Measurements from ENCODE around the gene COPS7A. TPM values are rescaled to one million over a fixed set of nuclear protein-coding genes. Genes with fewer than 3 reads are reported as not detected.

Gene COPS7A
- total and polyA plus RNA-seq, 9 of the 15 experiments (the other 6 are each of a cell fraction or from before 2014, with no cell fraction given): 12.7 to 36.0 (median 24.3) TPM

DNA sequence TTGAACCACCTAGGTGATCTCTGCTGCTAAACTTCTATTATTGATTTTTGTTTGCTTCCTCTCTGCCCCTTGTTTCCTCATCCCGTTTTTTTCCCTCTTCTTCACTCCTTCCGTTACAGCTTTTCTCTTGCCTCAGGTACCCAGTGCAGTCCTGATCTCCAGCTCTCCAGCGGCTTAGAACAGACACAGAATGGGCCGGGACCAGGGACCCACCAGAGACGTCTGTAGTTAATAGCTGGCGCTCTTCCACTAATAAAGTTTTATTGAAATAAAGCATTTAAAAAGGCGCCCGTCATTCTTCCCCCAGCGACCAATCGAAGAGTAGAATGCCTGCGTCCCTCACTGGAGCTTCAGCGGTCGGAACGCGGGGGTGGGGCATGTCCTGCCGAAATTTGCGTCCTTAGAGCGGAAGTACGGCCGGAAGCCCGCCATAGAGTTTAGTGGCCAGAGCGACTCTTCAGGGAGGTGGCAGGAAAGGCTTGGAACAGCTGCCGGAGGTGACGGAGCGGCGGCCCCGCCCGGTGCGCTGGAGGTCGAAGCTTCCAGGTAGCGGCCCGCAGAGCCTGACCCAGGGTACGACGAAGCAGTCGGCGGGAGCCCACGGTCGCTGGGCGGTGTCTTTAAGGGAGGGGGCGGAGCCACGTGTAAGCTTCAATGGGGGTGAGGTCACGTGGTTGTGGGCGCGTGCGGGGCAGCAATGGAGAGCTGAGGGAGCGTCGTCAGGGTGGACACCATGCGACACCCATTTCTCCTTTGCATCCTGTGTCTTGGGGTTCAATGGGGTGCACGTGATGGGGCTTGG is at the start of gene COPS7A (continued):
- TF ChIP-seq EP400 (IDR thresholded peaks at IDR 0.05) (peak; percentile 96), PBX2 (CRISPR knock-in tag; IDR thresholded peaks at IDR 0.05; ENCODE audit: low read depth) (no peak), PBX2 (tag; conservative IDR thresholded peaks at IDR 0.05; ENCODE audit: low read depth) (peak; percentile 94), SNAPC5 (CRISPR knock-in tag; IDR thresholded peaks at IDR 0.05) (no peak), HOXB6 (CRISPR knock-in tag; IDR thresholded peaks at IDR 0.05; ENCODE audit: borderline replicate concordance) (no peak), RFX1 (IDR thresholded peaks at IDR 0.05) (no peak), SIN3A (IDR thresholded peaks at IDR 0.05; ENCODE audit: borderline replicate concordance in 2 of 2, control insufficient read depth in 1 of 2, low read depth in 2 of 2, low read length in 2 of 2) (peak; percentile 43 to 79; a peak in 1 of 4 replicates), RBM15 (IDR thresholded peaks at IDR 0.05; ENCODE audit: insufficient read depth, low read length) (no peak), TBP (optimal IDR thresholded peaks at IDR 0.05; ENCODE audit: low read depth, low read length) (peak; percentile 73), HMGN3 (IDR thresholded peaks at IDR 0.05; ENCODE audit: borderline replicate concordance, extremely low read depth, insufficient read length, low read depth, low read length) (peak; percentile 82), NKRF (IDR thresholded peaks at IDR 0.05; ENCODE audit: borderline replicate concordance) (peak; percentile 74; the same call in 1 of the 2 replicates), ELK3 (CRISPR knock-in tag; IDR thresholded peaks at IDR 0.05) (no peak), KDM4B (IDR thresholded peaks at IDR 0.05; ENCODE audit: borderline replicate concordance in 2 of 2, low read depth in 1 of 2) (0 out of 4 replicates have a peak, but pooled peaks of 1 of the 2 experiments have one; percentile 79), MYC (IDR thresholded peaks at IDR 0.05; ENCODE audit: low read depth, low read length) (peak; percentile 98), MYC (CRISPR knock-in tag; IDR thresholded peaks at IDR 0.05; ENCODE audit: borderline replicate concordance, low read depth) (peak; percentile 81; the same call in 1 of the 2 replicates), MXI1 (IDR thresholded peaks at IDR 0.05; ENCODE audit: low read depth, low read length) (peak; percentile 58)
- TF ChIP-seq, protein P1, sequence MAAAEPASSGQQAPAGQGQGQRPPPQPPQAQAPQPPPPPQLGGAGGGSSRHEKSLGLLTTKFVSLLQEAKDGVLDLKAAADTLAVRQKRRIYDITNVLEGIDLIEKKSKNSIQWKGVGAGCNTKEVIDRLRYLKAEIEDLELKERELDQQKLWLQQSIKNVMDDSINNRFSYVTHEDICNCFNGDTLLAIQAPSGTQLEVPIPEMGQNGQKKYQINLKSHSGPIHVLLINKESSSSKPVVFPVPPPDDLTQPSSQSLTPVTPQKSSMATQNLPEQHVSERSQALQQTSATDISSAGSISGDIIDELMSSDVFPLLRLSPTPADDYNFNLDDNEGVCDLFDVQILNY (CRISPR knock-in tag; IDR thresholded peaks at IDR 0.05): 0 out of 2 replicates have a peak, but pooled peaks have one; percentile 59

Data from K562 (cell line).